Kidney tubule cell (primary cell): Measurements from ENCODE around the gene ITGA7.

Experiments
- DNase-seq: peaks from one replicate; pipeline ENCODE4 v3.0.0-alpha.2; 2018; ENCODE audit warnings: low spot score

Gene ITGA7

DNA sequence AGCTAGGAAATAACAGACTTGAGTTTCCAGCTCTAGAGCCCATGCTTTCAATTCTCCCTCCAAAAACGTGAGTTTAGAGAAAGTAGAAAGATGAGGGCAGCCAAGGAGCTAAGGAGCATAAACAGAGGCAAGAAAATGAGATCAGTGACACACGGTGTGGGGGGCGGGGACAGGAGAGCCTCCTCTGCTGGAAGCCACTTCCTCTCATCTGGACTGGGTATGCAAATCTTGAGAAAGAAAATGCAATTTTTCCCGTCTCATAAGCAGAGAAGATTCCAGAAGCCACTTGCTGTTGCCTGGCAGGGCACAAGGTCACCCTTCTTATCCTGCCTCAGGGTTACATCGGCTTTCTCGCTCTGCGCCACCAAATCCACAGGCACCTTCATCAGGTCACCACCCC, 65.0 kb downstream of the ITGA7 start:
- no peak for DNase-seq

DNA sequence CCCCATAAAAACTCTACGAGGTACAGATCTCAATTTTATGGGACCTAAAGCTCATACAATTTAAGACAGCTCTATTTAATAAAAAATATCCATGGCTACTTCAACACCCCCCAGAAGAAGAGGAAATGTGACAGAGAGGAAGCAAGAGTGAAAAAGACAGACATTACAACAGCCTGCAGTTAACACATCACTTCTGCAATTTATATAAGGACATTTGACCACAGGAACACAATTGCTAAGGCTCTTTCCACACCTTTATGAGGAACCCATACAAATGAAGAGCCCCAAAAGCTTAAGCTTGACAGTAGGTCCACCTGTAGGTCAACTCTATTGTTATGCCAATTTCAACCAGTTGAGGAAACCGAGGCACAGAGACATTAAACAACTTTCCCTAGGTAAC, 65.4 kb downstream of the ITGA7 start:
- no peak for DNase-seq

DNA sequence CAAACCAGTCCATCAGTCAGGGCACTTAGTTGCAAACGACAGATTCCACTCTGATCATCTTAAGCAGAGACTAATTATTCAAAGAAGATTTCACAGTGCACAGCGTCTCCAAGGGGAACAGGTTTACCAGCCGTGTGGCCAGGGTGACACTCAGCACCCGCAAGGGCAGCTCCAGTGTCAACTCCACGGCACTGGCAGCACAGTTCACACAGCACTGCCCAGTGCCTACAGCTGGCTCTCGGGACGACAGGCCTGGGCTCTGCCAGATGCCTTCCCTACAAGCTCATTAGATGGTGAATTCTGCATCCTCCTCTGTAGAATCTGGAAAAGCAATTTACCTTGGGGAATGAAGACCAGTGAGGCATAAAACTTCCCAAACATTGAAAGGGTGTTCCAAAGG, 66.1 kb downstream of the ITGA7 start:
- DNase-seq, result no peak

DNA sequence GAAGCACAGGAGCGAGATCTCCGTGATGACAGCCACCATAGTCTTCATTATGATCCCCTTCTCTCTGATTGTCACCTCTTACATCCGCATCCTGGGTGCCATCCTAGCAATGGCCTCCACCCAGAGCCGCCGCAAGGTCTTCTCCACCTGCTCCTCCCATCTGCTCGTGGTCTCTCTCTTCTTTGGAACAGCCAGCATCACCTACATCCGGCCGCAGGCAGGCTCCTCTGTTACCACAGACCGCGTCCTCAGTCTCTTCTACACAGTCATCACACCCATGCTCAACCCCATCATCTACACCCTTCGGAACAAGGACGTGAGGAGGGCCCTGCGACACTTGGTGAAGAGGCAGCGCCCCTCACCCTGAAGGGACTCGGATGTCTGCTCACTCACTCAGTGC, 70.2 kb downstream of the ITGA7 start:
- DNase-seq, result no peak

DNA sequence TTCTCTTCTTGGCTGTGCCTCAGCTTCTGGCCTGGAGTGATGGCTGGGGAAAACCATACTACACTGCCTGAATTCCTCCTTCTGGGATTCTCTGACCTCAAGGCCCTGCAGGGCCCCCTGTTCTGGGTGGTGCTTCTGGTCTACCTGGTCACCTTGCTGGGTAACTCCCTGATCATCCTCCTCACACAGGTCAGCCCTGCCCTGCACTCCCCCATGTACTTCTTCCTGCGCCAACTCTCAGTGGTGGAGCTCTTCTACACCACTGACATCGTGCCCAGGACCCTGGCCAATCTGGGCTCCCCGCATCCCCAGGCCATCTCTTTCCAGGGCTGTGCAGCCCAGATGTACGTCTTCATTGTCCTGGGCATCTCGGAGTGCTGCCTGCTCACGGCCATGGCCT, 70.9 kb downstream of the ITGA7 start, which contains the start of gene OR10P1:
TSS of gene OR10P1 (plus strand) at position 40 of the 400 bp plus-strand sequence. CDS start at position 40, 0 bp downstream.
- DNase-seq, result no peak

DNA sequence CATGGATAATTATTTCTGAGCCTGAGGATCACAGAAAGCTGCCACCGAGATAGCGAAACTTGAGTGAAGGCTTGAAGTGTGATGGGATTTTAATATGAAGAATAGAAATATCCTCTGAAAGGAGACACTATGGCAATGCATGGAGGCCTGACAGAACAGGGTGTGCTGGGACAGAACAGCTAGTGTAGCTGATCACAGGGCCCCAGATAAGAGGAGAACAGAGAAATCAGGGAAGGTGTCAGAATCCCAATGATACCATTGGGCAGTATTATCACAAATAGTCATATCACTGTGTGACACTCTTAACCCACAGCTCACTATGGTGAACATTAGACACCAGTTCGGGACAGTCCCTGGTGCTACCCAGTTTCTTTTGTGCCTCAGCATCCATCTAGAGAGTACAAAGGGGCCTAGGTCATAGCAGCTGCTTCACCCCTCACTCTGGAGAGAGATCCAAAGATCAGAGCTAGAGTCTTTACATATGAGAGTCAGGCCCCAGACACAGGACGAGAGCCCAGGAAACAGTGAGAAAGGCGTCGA, 71.5 kb downstream of the ITGA7 start:
- no peak for DNase-seq
